Thymus (tissue), 11 donors: ENCODE results near the gene CEP68. TPM values are rescaled to one million over a fixed set of nuclear protein-coding genes. Genes with fewer than 3 reads are reported as not detected.

Experiments used
- DNase-seq, 9 donors: peaks; one replicate each; pipeline ENCODE4 v3.0.0-alpha.2; 2013; ENCODE audit warnings: low spot score in 9 of 9, low read depth in 6 of 9, missing footprints in 1 of 9
- H3K27ac ChIP-seq, 2 donors: one replicate each; pipeline ENCODE4 v1.5.1; 2013; ENCODE audit warnings: control low read depth in 1 of 2, low read depth in 1 of 2, low read length in 1 of 2, mild to moderate bottlenecking in 1 of 2, moderate library complexity in 1 of 2
- H3K27me3 ChIP-seq, 2 donors: one replicate each; pipeline ENCODE4 v1.5.1; 2013; ENCODE audit warnings: low read length in 1 of 2; ENCODE audit not compliant: control insufficient read depth in 2 of 2, insufficient read depth in 1 of 2
- H3K36me3 ChIP-seq, 2 donors: one replicate each; pipeline ENCODE4 v1.5.1; 2013; ENCODE audit warnings: low read length in 1 of 2, mild to moderate bottlenecking in 1 of 2, moderate library complexity in 1 of 2; ENCODE audit not compliant: control insufficient read depth in 2 of 2, insufficient read depth in 2 of 2
- H3K4me1 ChIP-seq, 2 donors: one replicate each; pipeline ENCODE4 v1.5.1; 2013; ENCODE audit warnings: low read length in 2 of 2; ENCODE audit not compliant: control insufficient read depth in 2 of 2, insufficient read depth in 2 of 2
- H3K4me3 ChIP-seq, 2 donors: one replicate each; pipeline ENCODE4 v1.5.1; 2013; ENCODE audit warnings: low read length in 2 of 2, control low read depth in 1 of 2, mild to moderate bottlenecking in 1 of 2
- H3K9me3 ChIP-seq, 2 donors: one replicate each; pipeline ENCODE4 v1.5.1; 2013; ENCODE audit warnings: low read length in 1 of 2, mild to moderate bottlenecking in 1 of 2; ENCODE audit not compliant: control insufficient read depth in 2 of 2, insufficient read depth in 1 of 2
- WGBS: extraction: QIAGEN DNeasy Blood & Tissue Kit; methylation state at CpG from one replicate; pipeline ENCODE4 v1.1.7; 2013; 5-methylcytosine and 5-hydroxymethylcytosine counted together
- polyA plus RNA-seq: library from polyadenylated mRNA; stranded (reverse); fragments of 200-250 nt; gene quantifications from one replicate; pipeline ENCODE4 v1.2.3, GENCODE V29; 2013
- total RNA-seq: library from RNA; stranded (reverse); fragments of 120-200 nt; gene quantifications from one replicate; pipeline ENCODE4 v1.2.4, GENCODE V29; 2013
- donor health status: healthy.

The CEP68 gene
- total and polyA plus RNA-seq, 2 donors, result 8.0 to 13.3 TPM

DNA sequence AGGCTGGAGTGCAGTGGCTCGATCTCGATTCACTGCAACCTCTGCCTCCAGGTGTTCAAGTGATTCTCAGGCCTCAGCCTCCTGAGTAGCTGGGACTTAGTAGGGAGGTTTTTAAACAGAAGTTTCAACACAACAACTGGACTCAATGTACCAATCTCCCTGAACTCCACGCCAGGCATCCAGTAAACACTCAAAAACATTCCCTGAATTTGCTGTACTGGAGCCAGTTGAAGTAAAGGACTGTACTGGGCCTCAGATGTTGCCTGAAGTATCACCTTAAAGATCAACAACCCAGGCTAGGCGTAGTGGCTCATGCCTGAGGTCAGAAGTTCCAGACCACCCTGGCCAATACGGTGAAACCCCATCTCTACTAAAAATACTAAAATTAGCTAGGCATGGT lies 51.3 kb downstream of the CEP68 start:
- over 99% methylated on average over 5 of the region's 5 CpGs for WGBS
- Histone ChIP-seq H3K4me3 (no peak overlapping the region), H3K4me1 (no peaks in the 10 kb centered on the region), H3K36me3 (peaks cover 19 to 28% of the 10 kb centered on the region in 2 donors), H3K27ac (no peak overlapping the region), H3K27me3 (no peaks in the 10 kb centered on the region), H3K9me3 (no peaks in the 10 kb centered on the region)
- DNase-seq, result no peak

DNA sequence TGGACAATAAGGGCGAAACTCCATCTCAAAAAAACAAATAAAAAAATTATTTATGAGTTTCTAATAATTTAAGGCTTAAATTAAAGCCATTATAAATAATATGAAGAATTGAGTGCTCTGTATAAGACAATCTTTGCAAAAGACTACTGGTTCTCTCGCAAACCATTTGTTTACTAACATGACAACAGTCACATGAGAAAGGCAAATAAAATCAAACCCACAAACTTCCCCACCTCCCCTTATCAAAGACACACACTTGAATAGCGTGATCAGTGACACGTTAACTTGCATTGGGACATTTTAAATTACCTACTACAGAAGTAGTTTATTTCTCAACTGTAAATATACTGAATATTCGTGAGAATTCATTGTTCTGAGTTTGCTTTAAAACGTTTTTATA lies 52.6 kb downstream of the CEP68 start:
- DNase-seq, result no peak
- Histone ChIP-seq H3K27ac (no peak overlapping the region), H3K4me3 (no peak overlapping the region), H3K4me1 (no peaks in the 10 kb centered on the region), H3K9me3 (no peaks in the 10 kb centered on the region), H3K36me3 (peaks cover 8 to 19% of the 10 kb centered on the region in 2 donors), H3K27me3 (no peaks in the 10 kb centered on the region)
- WGBS, result 93% methylated on average over 6 of the region's 6 CpGs

DNA sequence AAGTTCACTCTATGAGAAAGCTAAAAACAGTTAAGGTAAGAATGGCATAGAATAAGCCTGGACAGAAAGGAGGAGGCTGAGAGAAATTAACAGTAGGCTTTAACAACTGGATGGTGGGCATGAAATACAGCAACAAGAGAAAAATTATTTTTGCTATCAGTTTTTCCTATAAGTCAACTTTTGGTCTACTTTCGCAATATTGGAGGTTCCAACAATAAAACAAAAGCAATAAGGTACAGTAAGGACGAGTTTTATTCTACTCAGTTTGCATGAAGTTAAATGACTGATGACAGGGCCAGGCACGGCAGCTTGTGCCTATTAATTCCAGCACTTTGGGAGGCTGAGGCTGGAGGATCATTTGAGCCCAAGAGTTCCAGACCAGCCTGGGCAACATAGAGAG lies 56.4 kb downstream of the CEP68 start:
- Histone ChIP-seq H3K27ac (no peak overlapping the region), H3K36me3 (peaks cover 2 to 6% of the 10 kb centered on the region in 2 donors), H3K27me3 (no peaks in the 10 kb centered on the region), H3K9me3 (no peaks in the 10 kb centered on the region), H3K4me3 (no peak overlapping the region), H3K4me1 (no peaks in the 10 kb centered on the region)
- DNase-seq, result no peak
- 65% methylated on average over 3 of the region's 3 CpGs for WGBS

DNA sequence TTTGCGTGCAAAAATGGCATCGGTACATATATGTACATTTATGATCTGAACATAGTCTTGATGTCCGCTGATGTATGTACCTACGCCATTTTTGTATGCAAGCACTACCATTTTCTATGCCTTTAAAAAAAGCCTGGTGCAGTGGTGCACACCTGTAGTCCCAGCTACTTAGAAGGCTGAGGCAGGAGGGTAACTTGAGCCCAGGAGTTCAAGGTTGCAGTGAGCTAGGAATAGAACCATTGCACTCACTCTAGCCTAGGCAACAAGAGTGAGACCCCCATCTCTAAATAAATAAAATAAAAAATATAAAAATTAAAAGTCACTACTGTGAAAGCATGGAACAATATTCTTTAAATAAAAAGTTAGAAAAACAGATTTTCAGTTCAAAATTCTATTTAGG lies 57.0 kb downstream of the CEP68 start:
- H3K4me3 ChIP-seq, result no peak overlapping the region

DNA sequence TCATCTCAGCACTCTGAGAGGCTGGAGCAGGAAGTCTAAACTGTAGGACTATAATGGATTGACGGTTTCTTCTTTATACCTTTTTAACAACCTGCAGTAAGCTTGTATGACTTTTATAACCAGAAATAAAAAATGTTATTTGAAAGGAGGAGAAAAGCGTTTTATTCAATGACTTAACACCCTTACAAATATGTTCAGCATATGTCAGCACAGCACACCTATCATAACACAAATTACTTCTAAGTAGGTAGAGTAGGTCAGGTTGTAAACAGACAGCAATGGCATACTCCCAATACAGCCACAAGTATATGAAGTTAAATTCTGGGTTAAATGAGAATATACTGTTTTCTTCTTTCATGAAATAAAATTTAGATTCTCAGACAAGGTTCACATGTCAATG lies 57.6 kb downstream of the CEP68 start:
- H3K27ac ChIP-seq, result no peak overlapping the region
- 90% methylated on average over 2 of the region's 2 CpGs for WGBS
- no peaks in the 10 kb centered on the region for H3K9me3 ChIP-seq
- no peak for DNase-seq
- no peaks in the 10 kb centered on the region for H3K27me3 ChIP-seq
- peaks cover 0 to 12% of the 10 kb centered on the region in 2 donors for H3K36me3 ChIP-seq
- H3K4me3 ChIP-seq, result no peak overlapping the region
- no peaks in the 10 kb centered on the region for H3K4me1 ChIP-seq

More for the DNA sequence above, 57.0 kb downstream of the CEP68 start:
- Histone ChIP-seq H3K36me3 (peaks cover 0 to 10% of the 10 kb centered on the region in 2 donors), H3K27me3 (no peaks in the 10 kb centered on the region), H3K9me3 (no peaks in the 10 kb centered on the region), H3K4me1 (no peaks in the 10 kb centered on the region), H3K27ac (no peak overlapping the region)
- 99% methylated on average over 4 of the region's 4 CpGs for WGBS
- DNase-seq, result no peak

DNA sequence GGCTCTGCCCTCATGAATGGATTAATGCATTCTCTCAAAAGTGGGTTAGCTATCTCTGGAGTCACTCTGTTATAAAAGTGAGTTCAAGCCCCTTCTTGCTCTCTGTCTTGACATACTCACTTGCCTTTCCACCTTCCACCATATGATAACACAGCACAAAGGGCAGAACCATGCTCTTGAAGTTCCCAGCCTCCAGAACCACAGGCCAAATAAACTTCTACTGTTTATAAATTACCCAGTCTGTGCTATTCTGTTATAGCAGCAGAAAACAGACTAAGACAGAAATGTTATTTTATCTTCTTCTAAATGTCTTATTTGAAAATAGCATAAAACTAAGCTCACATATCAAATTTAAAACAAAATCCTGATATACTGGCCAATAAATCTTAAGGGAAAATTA lies 58.7 kb downstream of the CEP68 start:
- Histone ChIP-seq H3K36me3 (peaks cover 0 to 14% of the 10 kb centered on the region in 2 donors), H3K9me3 (no peaks in the 10 kb centered on the region), H3K4me3 (no peak overlapping the region), H3K4me1 (no peaks in the 10 kb centered on the region), H3K27ac (no peak overlapping the region), H3K27me3 (no peaks in the 10 kb centered on the region)
- DNase-seq, result no peak

DNA sequence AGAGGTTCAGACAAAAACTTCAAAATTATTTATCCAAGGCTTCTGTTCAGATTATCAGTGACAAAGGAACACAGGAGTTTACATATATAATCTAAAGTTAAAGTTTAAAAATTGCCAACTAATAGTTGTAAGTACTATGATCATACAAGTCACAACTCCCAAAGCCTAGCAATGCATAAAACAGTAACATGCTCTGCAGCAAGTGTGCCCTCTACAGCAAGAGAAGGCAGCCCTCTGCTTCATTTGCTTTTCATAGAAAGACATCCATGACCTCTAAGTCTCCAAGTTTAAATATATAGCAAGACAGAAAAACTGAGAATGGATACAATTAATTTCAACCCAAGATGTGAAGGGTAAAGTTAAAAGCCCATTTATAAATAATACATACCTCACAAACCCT lies 60.4 kb downstream of the CEP68 start:
- DNase-seq, result no peak

DNA sequence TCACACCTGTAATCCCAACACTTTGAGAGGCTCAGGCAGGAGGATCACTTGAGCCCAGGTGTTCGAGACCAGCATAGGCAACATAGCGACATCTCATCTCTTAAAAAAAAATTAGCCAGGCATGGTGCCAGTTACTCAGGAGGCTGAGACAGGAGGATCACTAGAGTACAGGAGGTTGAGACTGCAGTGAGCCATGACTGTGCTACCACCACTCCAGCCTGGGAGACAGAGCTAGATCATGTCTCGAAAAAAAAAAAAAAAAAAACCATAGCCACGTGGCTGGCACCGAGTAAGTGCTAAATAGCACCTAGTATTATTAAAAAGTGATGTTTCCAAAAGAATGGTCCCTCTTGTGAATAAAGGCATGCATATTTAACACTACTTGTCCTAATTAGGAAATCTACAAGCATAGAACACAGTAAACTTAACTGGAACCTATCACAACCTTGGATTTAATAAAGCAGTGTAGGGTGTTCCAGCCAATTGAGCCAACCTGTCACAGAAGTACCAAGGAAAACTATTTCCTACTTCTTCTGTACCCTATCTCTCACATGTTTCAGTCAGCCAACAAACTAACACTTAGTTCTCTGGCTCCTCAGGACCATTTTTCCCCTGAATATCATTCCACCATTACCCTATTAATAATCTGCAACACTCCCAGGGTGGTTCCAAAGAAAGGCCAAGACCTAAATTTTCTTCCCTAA lies 64.9 kb downstream of the CEP68 start:
- DNase-seq, result no peak
- Histone ChIP-seq H3K27ac (no peak overlapping the region), H3K27me3 (no peaks in the 10 kb centered on the region), H3K36me3 (peaks cover 0 to 8% of the 10 kb centered on the region in 2 donors), H3K4me3 (no peak overlapping the region), H3K9me3 (no peaks in the 10 kb centered on the region), H3K4me1 (peaks cover 0 to 4% of the 10 kb centered on the region in 2 donors)
- 95% methylated on average over 5 of the region's 5 CpGs for WGBS

More for the DNA sequence above, 60.4 kb downstream of the CEP68 start:
- Histone ChIP-seq H3K4me1 (no peaks in the 10 kb centered on the region), H3K4me3 (no peak overlapping the region), H3K9me3 (no peaks in the 10 kb centered on the region), H3K36me3 (peaks cover 0 to 8% of the 10 kb centered on the region in 2 donors), H3K27ac (no peak overlapping the region), H3K27me3 (no peaks in the 10 kb centered on the region)

DNA sequence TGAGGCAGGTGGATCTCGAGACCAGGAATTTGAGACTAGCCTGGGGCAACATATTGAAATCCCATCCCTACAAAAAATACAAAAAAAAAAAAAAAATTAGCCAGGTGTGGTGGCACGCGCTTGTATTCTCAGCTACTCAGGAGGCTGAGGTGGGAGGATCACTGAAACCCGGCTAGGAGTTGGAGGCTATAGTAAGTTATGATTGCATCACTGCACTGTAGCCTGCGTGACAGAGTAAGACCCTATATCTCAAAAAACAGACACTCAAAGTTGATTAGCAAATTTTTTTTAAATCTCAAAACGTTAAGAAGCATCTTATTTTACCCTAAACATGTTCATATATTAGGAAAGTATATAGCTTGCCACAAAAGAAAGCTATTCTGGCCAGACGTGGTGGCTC lies 66.1 kb downstream of the CEP68 start:
- Histone ChIP-seq H3K27me3 (no peaks in the 10 kb centered on the region), H3K9me3 (no peaks in the 10 kb centered on the region), H3K4me1 (peaks cover 3 to 7% of the 10 kb centered on the region in 2 donors), H3K36me3 (peaks cover 0 to 8% of the 10 kb centered on the region in 2 donors), H3K4me3 (no peak overlapping the region), H3K27ac (no peak overlapping the region)
- no peak for DNase-seq
- 94% methylated on average over 7 of the region's 7 CpGs for whole genome bisulfite sequencing
